ENCODE measurements around the gene SUFU. TPM values are rescaled to one million over a fixed set of nuclear protein-coding genes. Genes with fewer than 3 reads are reported as not detected.

Gene SUFU
- total and polyA plus RNA-seq, 2 of the 13 experiments (the other 11 are each of a cell fraction or from before 2014, with no cell fraction given) = 2.9 to 5.5 TPM

- TF ChIP-seq ZBTB46 (CRISPR knock-in tag; IDR thresholded peaks at IDR 0.05; ENCODE audit: borderline replicate concordance) = no peak
- TF ChIP-seq USF2 (IDR thresholded peaks at IDR 0.05; ENCODE audit: low read depth, low read length) = peak; percentile 72
- peak; percentile 85; the same call in 1 of the 2 replicates for TF ChIP-seq USF2 (CRISPR knock-in tag; IDR thresholded peaks at IDR 0.05; ENCODE audit: borderline replicate concordance)
- no peak for TF ChIP-seq SOX13 (IDR thresholded peaks at IDR 0.05)
- peak in 1 of 2 experiments; percentile 54; a peak in 1 of 4 replicates for TF ChIP-seq SOX13 (CRISPR knock-in tag; conservative IDR thresholded peaks at IDR 0.05 in 1 of 2, IDR thresholded peaks at IDR 0.05 in 1 of 2)
- TF ChIP-seq NR2F1 (CRISPR knock-in tag; IDR thresholded peaks at IDR 0.05) = no peak
- peak; percentile 55; the same call in 1 of the 2 replicates for TF ChIP-seq ZNF776 (CRISPR knock-in tag; IDR thresholded peaks at IDR 0.05)
- peak; percentile 54; the same call in 1 of the 2 replicates for TF ChIP-seq FOXK1 (CRISPR knock-in tag; IDR thresholded peaks at IDR 0.05; ENCODE audit: borderline replicate concordance, low read depth)
- TF ChIP-seq ZFX (CRISPR knock-in tag; IDR thresholded peaks at IDR 0.05; ENCODE audit: low read depth) = peak; percentile 60; the same call in 1 of the 2 replicates
- no peak for TF ChIP-seq RNF219 (CRISPR knock-in tag; IDR thresholded peaks at IDR 0.05)
- TF ChIP-seq FOXK2 (IDR thresholded peaks at IDR 0.05) = no peak
- TF ChIP-seq GABPB1 (CRISPR knock-in tag; IDR thresholded peaks at IDR 0.05) = peak; percentile 88
- no peak; the same call in 1 of the 2 replicates for TF ChIP-seq POLR2AphosphoS2 (IDR thresholded peaks at IDR 0.05; ENCODE audit: low read depth, low read length)
- TF ChIP-seq HOXD1 (CRISPR knock-in tag; IDR thresholded peaks at IDR 0.05) = 0 out of 2 replicates have a peak, but pooled peaks have one; percentile 8
- TF ChIP-seq CTCF (CRISPR knock-in tag; IDR thresholded peaks at IDR 0.05) = peak; percentile 33; the same call in 1 of the 2 replicates
- TF ChIP-seq ZNF580 (CRISPR knock-in tag; IDR thresholded peaks at IDR 0.05; ENCODE audit: borderline replicate concordance, low read depth) = peak; percentile 29; the same call in 1 of the 2 replicates
- TF ChIP-seq MAFK (conservative IDR thresholded peaks at IDR 0.05 in 1 of 2, IDR thresholded peaks at IDR 0.05 in 1 of 2; ENCODE audit: low read length in 2 of 2) = no peak
- no peak for TF ChIP-seq ZNF775 (CRISPR knock-in tag; IDR thresholded peaks at IDR 0.05; ENCODE audit: borderline replicate concordance)
- peak; percentile 71 for TF ChIP-seq NFYB (CRISPR knock-in tag; IDR thresholded peaks at IDR 0.05)
- no peak for TF ChIP-seq SYNCRIP (IDR thresholded peaks at IDR 0.05; ENCODE audit: insufficient read depth, low read depth, low read length)
Observed at GRCh38 chr10:102641880-102642735, 138.3 kb downstream of the SUFU start (continued).

Data from HepG2 (cell line).